Skeletal muscle tissue (tissue), 4 donors: ENCODE measurements around the gene PYROXD2. TPM values are rescaled to one million over a fixed set of nuclear protein-coding genes. Genes with fewer than 3 reads are reported as not detected.
"Not testable (repeated sequence)": the region's sequence is repeated elsewhere in the genome, so short reads cannot be mapped to it uniquely, and the experiment has no call there.

ENCODE experiments used
- H3K27ac ChIP-seq: one replicate; pipeline ENCODE4 v1.7.0; 2013; ENCODE audit warnings: mild to moderate bottlenecking, low read depth, low read length, inconsistent platforms
- H3K27me3 ChIP-seq, 3 donors: one replicate each; pipeline ENCODE4 v1.7.0; 2013; ENCODE audit warnings: low read length in 3 of 3; ENCODE audit not compliant: control insufficient read depth in 3 of 3, insufficient read depth in 3 of 3
- H3K36me3 ChIP-seq, 3 donors: one replicate each; pipeline ENCODE4 v1.7.0; 2013; ENCODE audit warnings: low read length in 3 of 3; ENCODE audit not compliant: control insufficient read depth in 3 of 3, insufficient read depth in 3 of 3
- H3K4me1 ChIP-seq, 3 donors: one replicate each; pipeline ENCODE4 v1.7.0; 2013; ENCODE audit warnings: low read length in 3 of 3, mild to moderate bottlenecking in 3 of 3; ENCODE audit not compliant: control insufficient read depth in 3 of 3, insufficient read depth in 3 of 3
- H3K4me3 ChIP-seq, 3 donors: one replicate each; pipeline ENCODE4 v1.7.0; 2013; ENCODE audit warnings: low read length in 3 of 3
- H3K9ac ChIP-seq, 3 donors: one replicate each; pipeline ENCODE4 v1.7.0; 2013; ENCODE audit warnings: low read length in 3 of 3, mild to moderate bottlenecking in 3 of 3, moderate library complexity in 2 of 3, low read depth in 1 of 3
- H3K9me3 ChIP-seq, 3 donors: one replicate each; pipeline ENCODE4 v1.7.0; 2013; ENCODE audit warnings: low read length in 3 of 3; ENCODE audit not compliant: control insufficient read depth in 3 of 3
- total RNA-seq: library from RNA; depleted of rRNA; stranded (reverse); fragments of >200 nt; gene quantifications from one replicate; pipeline ENCODE4 v1.2.3, GENCODE V29; 2014
- donor health status: Osteomylitis.

PYROXD2 gene
- total RNA-seq, 1 donor from 2014 or later = 11.0 TPM

DNA sequence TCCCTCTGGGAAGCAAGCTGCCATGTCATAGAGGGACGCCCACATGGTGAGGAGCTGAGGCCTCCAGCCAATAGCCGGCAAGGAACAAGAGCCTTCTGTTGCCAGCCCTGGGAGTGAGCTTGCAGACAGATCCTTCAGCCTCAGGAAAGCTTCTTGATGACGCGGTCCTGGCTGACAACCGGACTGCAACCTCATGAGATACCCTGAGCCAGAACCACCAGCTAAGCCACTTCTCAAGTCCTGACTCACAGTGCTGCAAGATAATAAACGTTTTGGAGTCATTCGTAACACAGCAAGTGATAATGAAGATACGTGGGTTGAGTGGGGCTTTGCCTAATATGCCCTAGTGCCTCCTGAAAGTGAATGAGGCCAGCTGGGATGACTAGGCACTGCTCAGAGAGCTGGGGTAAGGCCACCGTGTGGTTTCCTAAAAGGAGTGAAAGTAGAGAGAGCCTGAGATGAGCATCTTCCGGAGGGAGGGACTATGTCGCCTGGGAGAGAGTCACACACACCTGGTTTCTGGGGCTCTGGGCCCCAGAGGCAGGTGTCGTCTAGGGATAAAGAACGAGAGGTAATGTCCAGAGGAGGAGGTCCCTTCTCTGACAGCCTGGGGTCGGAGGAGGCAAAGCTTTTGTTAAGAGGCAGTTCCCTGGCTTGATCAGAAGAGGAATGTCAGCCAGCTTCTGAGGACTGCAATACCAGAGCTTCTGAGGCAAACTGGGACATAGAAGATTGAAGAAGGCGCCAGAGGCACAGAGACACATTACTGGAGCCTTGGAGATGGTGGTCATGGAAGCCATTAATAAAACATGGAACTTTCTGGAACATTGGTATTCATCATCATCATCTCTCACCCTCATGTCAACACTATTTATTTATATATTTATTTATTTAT lies 53.6 kb downstream of the PYROXD2 start:
- H3K27me3 ChIP-seq = no peaks in the 10 kb centered on the region
- H3K9me3 ChIP-seq = no peaks in the 10 kb centered on the region
- peak overlapping the region in 2 of 3 donors; percentile 28 to 56 for H3K4me3 ChIP-seq
- H3K27ac ChIP-seq = peak overlapping the region; percentile 62
- no peaks in the 10 kb centered on the region for H3K36me3 ChIP-seq
- H3K4me1 ChIP-seq = peaks cover 0 to 10% (median 0%) of the 10 kb centered on the region in 3 donors
- peak overlapping the region in 1 of 3 donors; percentile 27 for H3K9ac ChIP-seq

DNA sequence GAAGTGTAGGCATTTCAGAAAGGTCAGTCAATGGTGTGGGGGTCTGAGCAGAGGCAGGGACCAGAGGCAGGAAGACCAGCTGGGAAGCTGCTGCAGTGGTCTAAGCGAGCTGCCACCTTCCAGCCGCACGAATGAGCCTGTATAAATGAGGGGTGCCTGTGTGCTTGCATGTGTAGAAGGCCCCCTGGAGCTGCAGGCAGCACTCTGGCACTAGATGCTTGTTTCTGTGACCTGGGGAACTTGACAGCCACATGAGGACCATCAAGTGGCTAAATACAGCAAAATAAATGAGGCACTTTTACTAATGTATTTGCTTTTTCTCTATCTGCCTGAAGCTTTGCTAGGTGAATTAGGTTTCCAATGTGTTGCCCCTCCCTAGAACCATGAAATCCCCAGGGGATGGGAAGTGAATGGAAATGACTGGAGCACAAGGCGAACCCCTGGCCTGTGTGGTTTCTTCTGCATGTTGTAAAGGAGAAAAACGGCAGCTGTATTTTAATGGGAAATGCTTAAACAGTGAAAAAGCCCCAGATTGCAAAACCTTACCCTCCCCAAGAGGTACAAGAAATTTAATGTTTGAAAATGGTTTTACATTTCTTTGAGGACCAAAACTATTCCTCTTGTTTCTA lies 57.7 kb downstream of the PYROXD2 start:
- Histone ChIP-seq H3K27me3 (peaks cover 0 to 9% (median 7%) of the 10 kb centered on the region in 3 donors), H3K36me3 (no peaks in the 10 kb centered on the region), H3K9ac (no peak overlapping the region), H3K4me3 (no peak overlapping the region), H3K27ac (no peak overlapping the region), H3K9me3 (no peaks in the 10 kb centered on the region), H3K4me1 (peaks cover 0 to 10% (median 0%) of the 10 kb centered on the region in 3 donors)

GRCh38 chr10:98354491-98354890 lies 60.5 kb downstream of the PYROXD2 start:
- no peaks in the 10 kb centered on the region for H3K36me3 ChIP-seq
- H3K9me3 ChIP-seq = no peaks in the 10 kb centered on the region
- peaks cover 0 to 2% (median 0%) of the 10 kb centered on the region in 3 donors for H3K4me1 ChIP-seq
- H3K9ac ChIP-seq = no peak overlapping the region
- no peak overlapping the region for H3K27ac ChIP-seq
- peaks cover 0 to 15% (median 7%) of the 10 kb centered on the region in 3 donors for H3K27me3 ChIP-seq
- H3K4me3 ChIP-seq = no peak overlapping the region

DNA sequence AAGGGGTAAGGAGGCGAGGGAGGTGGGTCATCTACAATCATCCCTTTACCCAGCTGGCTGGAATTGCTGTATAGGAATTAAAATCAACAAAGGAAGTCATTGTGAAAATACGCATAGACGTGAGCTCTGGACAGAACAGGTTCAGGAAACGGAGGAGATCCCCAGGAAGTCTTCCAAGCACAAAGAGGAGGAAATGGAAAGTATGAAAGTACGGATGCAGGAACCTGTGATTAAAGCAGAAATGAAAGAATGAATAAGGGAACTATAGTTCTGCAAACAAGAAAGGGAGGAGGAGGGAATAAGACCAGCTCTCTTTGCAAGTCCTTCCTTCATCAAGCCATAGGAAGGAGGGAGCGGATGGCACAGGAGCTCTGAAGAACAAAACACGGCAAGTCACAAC lies 61.8 kb downstream of the PYROXD2 start:
- Histone ChIP-seq H3K36me3 (no peaks in the 10 kb centered on the region), H3K4me1 (peaks cover 0 to 7% (median 0%) of the 10 kb centered on the region in 3 donors), H3K9ac (no peak overlapping the region), H3K9me3 (no peaks in the 10 kb centered on the region), H3K4me3 (no peak overlapping the region), H3K27me3 (peaks cover 0 to 15% (median 7%) of the 10 kb centered on the region in 3 donors), H3K27ac (no peak overlapping the region)

- peaks cover 0 to 15% (median 7%) of the 10 kb centered on the region in 3 donors for H3K27me3 ChIP-seq
- H3K4me3 ChIP-seq = no peak overlapping the region
- no peak overlapping the region for H3K27ac ChIP-seq
- no peaks in the 10 kb centered on the region for H3K36me3 ChIP-seq
- H3K4me1 ChIP-seq = peaks cover 0 to 7% (median 0%) of the 10 kb centered on the region in 3 donors
- no peak overlapping the region for H3K9ac ChIP-seq
- H3K9me3 ChIP-seq = no peaks in the 10 kb centered on the region
Observed at GRCh38 chr10:98351831-98352402, 63.1 kb downstream of the PYROXD2 start.

GRCh38 chr10:98349508-98349922 lies 65.5 kb downstream of the PYROXD2 start:
- Histone ChIP-seq H3K9me3 (peaks cover 0 to 5% (median 0%) of the 10 kb centered on the region in 3 donors), H3K4me3 (no peak overlapping the region), H3K27ac (no peak overlapping the region), H3K27me3 (peaks cover 0 to 15% (median 4%) of the 10 kb centered on the region in 3 donors), H3K9ac (no peak overlapping the region), H3K36me3 (no peaks in the 10 kb centered on the region), H3K4me1 (peaks cover 0 to 13% (median 4%) of the 10 kb centered on the region in 3 donors)

GRCh38 chr10:98346847-98347246 lies 68.1 kb downstream of the PYROXD2 start:
- H3K36me3 ChIP-seq = no peaks in the 10 kb centered on the region
- peaks cover 0 to 5% (median 0%) of the 10 kb centered on the region in 3 donors for H3K9me3 ChIP-seq
- H3K4me3 ChIP-seq = no peak overlapping the region
- H3K9ac ChIP-seq = no peak overlapping the region
- peaks cover 2 to 18% (median 8%) of the 10 kb centered on the region in 3 donors for H3K4me1 ChIP-seq
- no peak overlapping the region for H3K27ac ChIP-seq
- H3K27me3 ChIP-seq = peaks cover 0 to 1% (median 0%) of the 10 kb centered on the region in 3 donors

DNA sequence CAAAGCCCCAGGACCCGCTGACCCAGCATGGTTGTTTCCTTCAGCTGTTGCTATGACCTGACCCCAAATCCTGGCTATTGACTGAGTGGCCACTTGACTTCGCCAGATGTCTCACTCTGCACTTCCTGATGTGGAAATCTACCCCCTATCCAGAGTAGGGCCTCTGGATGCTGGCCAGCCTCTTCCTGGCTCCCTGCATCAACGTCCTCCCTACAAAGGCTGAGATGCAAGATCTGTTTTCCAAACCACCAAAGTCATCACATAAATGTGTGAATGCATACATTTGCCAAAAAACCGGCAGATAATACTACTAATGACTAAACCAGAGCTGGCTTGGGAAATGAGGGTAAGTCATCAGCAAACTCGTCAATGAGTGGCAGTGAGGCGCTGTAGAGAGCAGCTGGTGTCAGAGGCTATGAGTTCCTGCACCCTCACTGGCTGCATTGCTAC lies 70.4 kb downstream of the PYROXD2 start:
- H3K36me3 ChIP-seq = no peaks in the 10 kb centered on the region
- no peaks in the 10 kb centered on the region for H3K27me3 ChIP-seq
- H3K9ac ChIP-seq = no peak overlapping the region
- H3K4me3 ChIP-seq = no peak overlapping the region
- H3K9me3 ChIP-seq = peaks cover 0 to 5% (median 0%) of the 10 kb centered on the region in 3 donors
- H3K27ac ChIP-seq = no peak overlapping the region
- peaks cover 16 to 22% (median 19%) of the 10 kb centered on the region in 3 donors for H3K4me1 ChIP-seq

GRCh38 chr10:98341701-98342100 lies 73.3 kb downstream of the PYROXD2 start:
- not testable (repeated sequence) for H3K9ac ChIP-seq, H3K27me3 ChIP-seq, H3K9me3 ChIP-seq, H3K27ac ChIP-seq, H3K36me3 ChIP-seq, H3K4me3 ChIP-seq
- H3K4me1 ChIP-seq = peaks cover 20 to 28% (median 26%) of the 10 kb centered on the region in 3 donors
